ENCODE results near the gene CTSF.
A peak's percentile ranks its signal among the peaks of the same experiment; 100 is the strongest.
"Not testable (repeated sequence)": the region's sequence is repeated elsewhere in the genome, so short reads cannot be mapped to it uniquely, and the experiment has no call there.

The CTSF gene

DNA sequence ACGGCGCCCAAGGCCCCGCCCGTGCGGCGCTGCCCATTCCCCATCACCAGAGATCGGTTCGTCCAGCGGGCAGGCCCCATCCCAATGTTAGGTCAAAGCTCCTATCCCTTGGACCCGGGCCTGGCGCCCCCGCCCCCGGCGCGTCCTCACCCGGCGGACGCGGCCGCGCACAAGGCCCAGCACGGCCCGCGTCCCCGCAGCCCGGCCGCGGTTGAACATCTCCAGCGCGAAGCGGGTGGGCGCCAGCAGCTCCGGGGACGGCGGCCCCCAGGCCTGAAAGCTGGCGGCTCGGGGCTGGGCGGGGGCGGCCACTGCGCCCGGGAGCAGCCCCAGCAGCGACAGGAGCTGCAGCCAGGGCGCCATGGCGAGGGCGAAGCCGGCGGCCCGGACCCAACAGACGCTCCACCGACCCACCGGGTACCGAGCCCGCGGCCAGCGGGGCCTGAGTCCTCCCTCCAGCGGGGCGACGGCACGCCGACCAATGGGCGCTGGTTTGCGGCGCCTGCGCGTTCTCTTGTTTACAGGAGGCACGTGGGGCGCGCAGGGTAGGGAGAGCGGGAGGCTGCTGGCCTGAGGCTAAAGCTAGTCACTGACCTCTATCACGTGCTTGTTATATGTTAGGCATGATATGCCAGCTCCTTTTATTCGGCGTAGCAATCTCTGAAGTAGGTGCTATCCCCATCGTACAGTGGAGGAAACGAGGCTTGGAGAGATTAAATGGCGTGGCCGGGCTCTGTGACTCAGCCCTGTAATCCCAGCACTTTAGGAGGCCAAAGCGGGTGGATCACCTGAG is at the start of gene CTSF:
CTSF (minus strand) TSS at position 483 of the 793 bp plus-strand sequence; CDS start at position 363, 120 bp downstream.
- peak; percentile 35 to 68 (median 50) for DNase-seq (ENCODE audit: low read depth in 2 of 3, low spot score in 1 of 3)

- DNase-seq (ENCODE audit: low read depth in 2 of 3, low spot score in 1 of 3) = no peak
Observed at GRCh38 chr11:66617155-66617834, 48.9 kb upstream of the CTSF start.

DNA sequence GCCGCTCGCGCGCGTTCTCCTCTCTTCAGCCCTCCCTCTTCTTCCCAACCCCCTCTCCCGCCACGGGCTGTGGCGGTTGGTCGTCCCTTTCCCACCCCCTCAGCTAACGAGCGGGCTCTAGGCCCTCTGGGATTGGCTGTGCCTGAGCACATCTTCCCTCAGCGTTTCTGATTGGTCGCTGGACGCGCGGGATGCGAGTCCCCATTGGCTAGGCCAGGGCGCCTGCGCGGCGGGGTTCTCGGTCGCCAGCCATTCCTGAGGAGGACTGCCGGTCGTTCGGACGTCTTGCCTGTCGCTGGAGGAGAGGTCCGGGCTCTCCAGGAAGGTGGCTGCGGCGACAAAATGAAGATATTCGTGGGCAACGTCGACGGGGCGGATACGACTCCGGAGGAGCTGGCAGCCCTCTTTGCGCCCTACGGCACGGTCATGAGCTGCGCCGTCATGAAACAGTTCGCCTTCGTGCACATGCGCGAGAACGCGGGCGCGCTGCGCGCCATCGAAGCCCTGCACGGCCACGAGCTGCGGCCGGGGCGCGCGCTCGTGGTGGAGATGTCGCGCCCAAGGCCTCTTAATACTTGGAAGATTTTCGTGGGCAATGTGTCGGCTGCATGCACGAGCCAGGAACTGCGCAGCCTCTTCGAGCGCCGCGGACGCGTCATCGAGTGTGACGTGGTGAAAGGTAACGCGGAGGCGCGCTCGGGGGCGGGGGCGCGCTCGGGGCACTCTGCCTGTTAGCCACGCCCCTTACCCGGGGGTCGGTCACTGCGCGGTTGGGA is 48.2 kb upstream of the CTSF start, which contains the start of gene RBM14:
RBM14 (plus strand) TSS at position 252 of the 776 bp plus-strand sequence; CDS start at position 343, 91 bp downstream.
- DNase-seq (ENCODE audit: low read depth in 2 of 3, low spot score in 1 of 3) = peak; percentile 96 to 98 (median 97)

GRCh38 chr11:66614073-66614472 is 45.7 kb upstream of the CTSF start:
- DNase-seq (ENCODE audit: low read depth in 2 of 3, low spot score in 1 of 3) = no peak

GRCh38 chr11:66612458-66612857 is 44.1 kb upstream of the CTSF start:
- DNase-seq (ENCODE audit: low read depth in 2 of 3, low spot score in 1 of 3) = no peak

DNA sequence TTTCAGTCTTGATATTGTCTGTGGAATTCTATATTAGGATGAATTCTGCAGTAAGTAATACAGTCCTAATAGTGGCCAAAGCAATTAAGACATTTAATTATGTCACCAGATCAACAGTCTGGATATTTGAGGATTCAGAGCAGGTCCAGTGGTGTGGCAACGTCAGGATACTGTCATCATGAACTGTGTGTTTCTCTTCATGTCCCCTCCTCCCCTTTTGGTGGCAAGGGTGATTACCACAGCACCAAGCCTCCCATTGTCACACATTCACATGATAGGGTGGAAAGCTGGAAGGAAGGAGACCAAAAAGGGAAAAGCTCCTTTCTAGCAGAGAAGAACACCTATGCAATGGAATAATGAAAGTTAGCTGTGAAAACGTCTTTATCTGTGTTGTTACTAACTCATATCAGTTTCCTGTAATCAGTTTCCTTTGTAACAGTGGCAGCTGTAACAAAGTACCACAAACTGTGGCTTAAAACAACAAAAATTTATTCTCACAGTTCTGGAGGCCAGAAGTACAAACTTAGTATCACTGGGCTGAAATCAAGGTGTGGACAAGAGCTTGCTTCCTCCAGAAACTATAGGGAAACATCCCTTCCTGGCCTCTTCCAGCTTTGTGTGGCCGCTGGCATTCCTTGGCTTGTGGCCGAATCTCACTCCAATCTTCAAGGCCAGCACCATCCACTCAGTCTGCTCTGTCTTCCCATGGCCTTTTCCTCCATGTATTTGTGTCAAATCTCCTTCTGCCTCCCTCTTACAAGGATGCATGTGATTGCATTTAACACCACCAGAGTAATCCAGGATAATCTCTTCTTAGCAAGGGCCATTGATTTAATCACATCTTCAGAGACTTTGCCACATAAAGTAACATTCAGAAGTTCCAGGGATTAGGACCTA is 41.6 kb upstream of the CTSF start:
- no peak for DNase-seq (ENCODE audit: low read depth in 2 of 3, low spot score in 1 of 3)

DNA sequence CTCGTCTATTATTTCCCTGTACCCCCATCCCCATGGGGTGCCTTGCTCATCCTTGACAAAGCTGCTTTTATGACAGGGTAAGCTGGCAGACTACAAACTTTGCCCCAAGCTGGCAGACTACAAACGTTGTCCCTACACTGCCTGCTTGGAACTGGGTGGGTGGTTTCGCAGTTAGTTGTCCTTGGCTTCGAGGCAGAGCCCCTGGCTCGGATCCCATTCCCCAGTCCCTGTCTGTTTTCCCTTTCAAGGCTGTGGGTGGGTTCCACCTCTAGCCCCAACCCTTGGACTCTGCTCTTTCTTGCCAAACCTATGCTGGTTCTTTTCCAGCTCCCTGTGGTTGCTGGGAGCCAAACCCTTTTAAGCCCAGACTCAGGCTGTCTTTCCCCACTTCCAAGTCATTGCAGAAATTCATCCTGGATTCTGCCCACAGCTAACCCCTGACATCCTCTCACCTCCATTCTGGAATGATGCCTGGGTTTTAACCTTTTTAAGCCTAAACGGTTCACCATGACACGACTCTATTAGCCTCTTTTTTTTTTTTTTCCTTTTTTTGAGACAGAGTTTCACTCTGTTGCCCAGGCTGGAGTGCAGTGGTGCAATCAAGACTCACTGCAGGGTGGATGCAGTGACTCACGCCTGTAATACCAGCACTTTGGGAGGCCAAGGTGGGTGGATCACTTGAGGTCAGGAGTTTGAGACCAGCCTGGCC is 38.9 kb upstream of the CTSF start:
- no peak for DNase-seq (ENCODE audit: low read depth in 2 of 3, low spot score in 1 of 3)

DNA sequence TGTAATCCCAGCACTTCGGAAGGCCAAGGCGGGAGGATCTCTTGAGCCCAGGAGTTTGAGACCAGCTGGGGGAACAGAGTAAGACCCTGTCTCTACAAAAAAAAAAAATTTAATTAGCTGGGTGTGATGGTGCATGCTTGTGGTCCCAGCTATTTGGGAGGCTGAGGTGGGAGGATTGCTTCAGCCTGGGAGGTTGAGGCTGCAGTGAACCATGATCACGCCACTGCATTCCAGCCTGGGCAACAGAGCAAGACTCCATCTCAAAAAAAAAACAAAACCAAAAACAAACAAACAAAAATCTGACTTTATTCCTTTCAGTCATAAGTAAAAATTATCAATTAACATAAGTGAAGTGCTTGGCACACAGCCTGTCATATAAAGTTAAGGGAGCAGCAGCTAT is 38.2 kb upstream of the CTSF start:
- DNase-seq (ENCODE audit: low read depth in 2 of 3, low spot score in 1 of 3) = not testable (repeated sequence)

GRCh38 chr11:66604155-66604554 is 35.7 kb upstream of the CTSF start:
- DNase-seq (ENCODE audit: low read depth in 2 of 3, low spot score in 1 of 3) = no peak

DNA sequence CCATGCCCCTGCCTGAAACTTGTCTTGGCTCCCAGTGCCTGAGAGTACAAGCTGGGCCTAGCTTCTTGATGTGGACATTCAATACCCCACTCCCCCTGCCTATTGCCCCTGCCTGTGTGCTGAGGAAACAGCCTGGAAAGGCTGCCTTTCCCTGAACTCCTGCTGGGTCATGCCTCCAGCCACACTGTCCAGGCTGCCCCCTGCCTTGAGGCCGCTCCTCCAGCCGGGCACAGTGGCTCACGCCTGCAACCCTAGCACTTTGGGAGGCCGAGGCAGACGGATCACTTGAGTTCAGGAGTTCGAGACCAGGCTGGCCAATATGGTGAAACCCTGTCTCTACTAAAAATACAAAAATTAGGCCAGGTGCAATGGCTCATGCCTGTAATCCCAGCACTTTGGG is 34.7 kb upstream of the CTSF start:
- DNase-seq (ENCODE audit: low read depth in 2 of 3, low spot score in 1 of 3) = no peak

GRCh38 chr11:66600631-66601233 is 32.3 kb upstream of the CTSF start:
- no peak for DNase-seq (ENCODE audit: low read depth in 2 of 3, low spot score in 1 of 3)

GRCh38 chr11:66600219-66600618 is 31.8 kb upstream of the CTSF start:
- DNase-seq (ENCODE audit: low read depth in 2 of 3, low spot score in 1 of 3) = no peak

GRCh38 chr11:66598993-66599392 is 30.6 kb upstream of the CTSF start:
- DNase-seq (ENCODE audit: low read depth in 2 of 3, low spot score in 1 of 3) = no peak

- DNase-seq (ENCODE audit: low read depth in 2 of 3, low spot score in 1 of 3) = no peak
Observed at GRCh38 chr11:66595245-66595904, 27.0 kb upstream of the CTSF start.

- no peak for DNase-seq (ENCODE audit: low read depth in 2 of 3, low spot score in 1 of 3)
Observed at GRCh38 chr11:66593650-66594049, 25.2 kb upstream of the CTSF start.

DNA sequence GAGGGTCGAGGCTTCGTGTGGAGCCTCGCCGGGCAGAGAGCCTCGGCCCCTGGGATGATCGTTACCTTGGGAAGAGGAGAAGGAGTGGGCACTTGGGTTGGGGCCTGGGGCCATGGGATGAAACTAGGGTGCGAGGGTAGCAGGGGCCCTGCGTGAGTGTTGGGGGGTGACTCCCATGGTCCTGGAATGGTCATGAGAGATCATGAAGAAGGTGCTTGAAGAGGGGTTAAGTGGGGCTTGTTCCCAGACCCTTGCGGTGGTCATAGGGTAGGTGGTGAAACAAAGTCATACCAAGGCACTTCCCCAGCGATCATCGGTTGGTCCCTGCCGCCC is 24.9 kb upstream of the CTSF start:
- no peak for DNase-seq (ENCODE audit: low read depth in 2 of 3, low spot score in 1 of 3)

DNA sequence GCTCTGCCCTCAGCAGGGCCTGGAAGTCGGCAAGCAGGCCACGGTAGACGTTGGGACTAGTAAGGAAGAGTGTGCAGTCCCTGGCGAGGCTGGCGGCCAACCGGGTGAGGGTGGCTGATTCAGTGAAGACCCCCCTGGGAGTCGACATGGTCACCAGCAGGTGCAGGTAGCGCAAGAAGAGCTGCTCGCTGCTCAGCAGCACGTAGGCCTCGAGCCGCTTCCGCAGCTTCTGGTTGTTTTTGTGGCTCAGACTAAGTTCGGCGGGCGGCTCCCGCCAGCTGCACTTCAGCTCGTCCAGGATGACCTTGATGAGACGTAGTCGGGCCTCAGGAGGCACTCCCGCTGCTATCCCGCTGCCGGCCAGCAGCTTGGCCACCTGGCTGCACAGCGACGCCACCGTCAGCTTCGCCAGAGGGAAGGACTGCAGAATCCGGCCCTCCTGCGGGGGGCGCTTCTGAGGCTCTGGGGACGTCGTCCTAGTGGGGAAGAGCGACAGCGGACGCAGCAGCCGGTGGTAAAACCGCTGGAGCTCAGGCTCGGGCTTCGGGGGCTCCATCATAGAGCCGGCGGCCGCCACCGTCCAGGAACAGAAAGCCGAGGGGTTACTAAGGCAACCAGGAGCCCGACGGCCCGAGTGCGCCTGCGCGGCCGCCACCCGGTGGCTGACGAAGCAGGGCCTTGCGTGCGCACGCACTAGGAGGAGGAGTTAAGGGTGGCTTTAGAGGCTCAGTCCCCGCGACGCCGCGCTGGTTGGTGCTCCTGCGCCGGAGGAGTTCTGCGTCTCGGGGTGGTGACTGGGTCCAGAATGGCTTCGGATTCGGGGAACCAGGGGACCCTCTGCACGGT is 24.3 kb upstream of the CTSF start, which contains the start of the genes CCDC87 and CCS:
CCDC87 (minus strand) TSS at position 607 of the 846 bp plus-strand sequence; CDS start at position 559, 48 bp downstream.
CCS (plus strand) TSS at position 729 of the 846 bp plus-strand sequence; CDS start at position 806, 77 bp downstream.
- peak; percentile 96 to 99 (median 97) for DNase-seq (ENCODE audit: low read depth in 2 of 3, low spot score in 1 of 3)

- DNase-seq (ENCODE audit: low read depth in 2 of 3, low spot score in 1 of 3) = no peak
Observed at GRCh38 chr11:66591175-66591574, 22.8 kb upstream of the CTSF start.

All from stimulated activated CD4-positive, alpha-beta T cell treated with anti-CD3 and anti-CD28 coated beads, Interleukin-12 subunit alpha, Interleukin-12 subunit beta, amount 100 ng/mL, for 48 hours (primary cell).